Suprapubic skin (tissue), 4 donors: ENCODE results near the gene CASK.
"Not testable (repeated sequence)": the region's sequence is repeated elsewhere in the genome, so short reads cannot be mapped to it uniquely, and the experiment has no call there.

Experiments used
- EP300 ChIP-seq: sonication (generic); formaldehyde crosslinking; IDR thresholded peaks from one replicate; pipeline ENCODE4 v1.6.1; 2017; ENCODE audit warnings: antibody characterized with exemption
- POLR2AphosphoS5 ChIP-seq, 3 donors: sonication (generic); formaldehyde crosslinking; IDR thresholded peaks; one replicate each; pipeline ENCODE4 v1.6.1; 2017; ENCODE audit warnings: antibody characterized with exemption in 3 of 3

DNA sequence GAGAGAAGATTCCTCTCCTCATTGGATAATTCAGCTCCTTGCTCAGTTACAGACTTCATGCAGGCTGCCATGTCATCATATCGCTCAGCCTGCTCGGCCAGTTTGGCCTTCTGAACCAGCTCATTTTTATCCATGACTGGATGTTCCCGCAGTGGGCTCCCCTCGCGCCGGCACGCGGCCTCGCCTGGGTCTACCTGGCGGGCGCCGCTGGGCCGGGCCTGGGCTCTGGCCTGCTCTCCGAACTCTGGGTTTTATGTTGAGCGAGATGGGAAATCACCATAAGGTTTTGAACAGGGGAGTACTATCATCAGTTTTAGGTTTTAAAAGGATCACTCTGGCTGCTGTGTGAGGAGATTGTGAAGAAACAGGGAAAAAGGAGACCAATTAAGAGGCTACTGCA lies 247.0 kb downstream of the CASK start:
- TF ChIP-seq EP300; POLR2AphosphoS5 (IDR thresholded peaks at IDR 0.05): not testable (repeated sequence)
